CD4-positive, CD25-positive, alpha-beta regulatory T cell (primary cell): ENCODE results near the gene MGRN1. TPM values are rescaled to one million over a fixed set of nuclear protein-coding genes. Genes with fewer than 3 reads are reported as not detected.
A peak's percentile ranks its signal among the peaks of the same experiment; 100 is the strongest.
"Not testable (repeated sequence)": the region's sequence is repeated elsewhere in the genome, so short reads cannot be mapped to it uniquely, and the experiment has no call there.

Experiments used
- ATAC-seq, 2 donors: fragments of 150-1000 bp; cut with Tn5 transposase; one replicate each; pipeline ENCODE4 v1.10.0; 2021; ENCODE audit warnings: low read depth in 2 of 2, moderate number of reproducible peaks in 2 of 2, moderate library complexity in 1 of 2
- DNase-seq, 3 donors: peaks; one replicate each; pipeline versions ENCODE4 v3.0.0 to v3.0.0-alpha.2; 2012 to 2022; ENCODE audit warnings: mixed read lengths in 1 of 3
- H3K27ac ChIP-seq: one replicate; pipeline ENCODE4 v1.7.0; 2013; ENCODE audit warnings: mild to moderate bottlenecking, low read length; ENCODE audit not compliant: insufficient read depth, poor library complexity, severe bottlenecking
- H3K27me3 ChIP-seq: one replicate; pipeline ENCODE4 v1.7.0; 2013; ENCODE audit warnings: low read length; ENCODE audit not compliant: control insufficient read depth, insufficient read depth
- H3K36me3 ChIP-seq: one replicate; pipeline ENCODE4 v1.7.0; 2013; ENCODE audit warnings: mild to moderate bottlenecking, low read length, moderate library complexity; ENCODE audit not compliant: control insufficient read depth, insufficient read depth
- H3K4me1 ChIP-seq: 2 replicates; pipeline ENCODE4 v1.7.0; 2013; ENCODE audit warnings: mild to moderate bottlenecking, low read length; ENCODE audit not compliant: insufficient read depth, control insufficient read depth, poor library complexity, severe bottlenecking
- H3K4me3 ChIP-seq: one replicate; pipeline ENCODE4 v1.7.0; 2013; ENCODE audit warnings: low read depth, mild to moderate bottlenecking, low read length, moderate library complexity
- H3K9me3 ChIP-seq, 2 experiments: 1 replicate in 1 of 2; 2 replicates in 1 of 2; pipeline ENCODE4 v1.7.0; 2013; ENCODE audit warnings: low read length in 2 of 2, mild to moderate bottlenecking in 1 of 2, moderate library complexity in 1 of 2; ENCODE audit not compliant: control insufficient read depth in 2 of 2
- H3K27ac Mint-ChIP-seq, 3 donors: one replicate each; pipeline ENCODE4 v1.8.0; 2020 to 2022; ENCODE audit warnings: mild to moderate bottlenecking in 3 of 3, mixed read lengths in 3 of 3, moderate library complexity in 2 of 3
- H3K27me3 Mint-ChIP-seq: one replicate; pipeline ENCODE4 v1.8.0; 2022; ENCODE audit warnings: mild to moderate bottlenecking, mixed read lengths
- H3K36me3 Mint-ChIP-seq: one replicate; pipeline ENCODE4 v1.8.0; 2020; ENCODE audit warnings: mixed read lengths
- H3K4me1 Mint-ChIP-seq, 4 donors: one replicate each; pipeline ENCODE4 v1.8.0; 2020 to 2022; ENCODE audit warnings: mixed read lengths in 4 of 4, mild to moderate bottlenecking in 1 of 4
- H3K4me3 Mint-ChIP-seq, 4 donors: one replicate each; pipeline ENCODE4 v1.8.0; 2020 to 2022; ENCODE audit warnings: mild to moderate bottlenecking in 4 of 4, mixed read lengths in 4 of 4, moderate library complexity in 3 of 4
- H3K9me3 Mint-ChIP-seq, 7 donors: one replicate each; pipeline ENCODE4 v1.8.0; 2020 to 2022; ENCODE audit warnings: mixed read lengths in 7 of 7, mild to moderate bottlenecking in 3 of 7, moderate library complexity in 2 of 7
- polyA plus RNA-seq, 4 donors: library from polyadenylated mRNA; unstranded; fragments of 300-500 nt; fragmentation: Illumina TruSeq; gene quantifications; one replicate each; pipeline ENCODE4 v1.2.3, GENCODE V29; 2021
- total RNA-seq: library from RNA; stranded (reverse); gene quantifications from one replicate; pipeline ENCODE4 v1.2.3, GENCODE V29; 2022

MGRN1 gene
- total and polyA plus RNA-seq, 5 donors from 2014 or later, result 2.5 to 78.2 (median 4.7) TPM

GRCh38 chr16:4641895-4642294 is 17.3 kb downstream of the MGRN1 start:
- H3K36me3 ChIP-seq, result peaks cover 3% of the 10 kb centered on the region
- Mint-ChIP-seq H3K4me1 (peaks cover 0 to 43% (median 7%) of the 10 kb centered on the region in 4 donors), H3K9me3 (no peaks in the 10 kb centered on the region), H3K4me3 (no peak overlapping the region), H3K36me3 (peaks cover 4% of the 10 kb centered on the region), H3K27ac (peak overlapping the region in 1 of 3 donors; percentile 78), H3K27me3 (no peaks in the 10 kb centered on the region)
- H3K9me3 ChIP-seq, result no peaks in the 10 kb centered on the region
- ATAC-seq (no peak), DNase-seq (no peak)
- H3K27ac ChIP-seq, result no peak overlapping the region
- no peak overlapping the region for H3K4me3 ChIP-seq
- no peaks in the 10 kb centered on the region for H3K27me3 ChIP-seq
- H3K4me1 ChIP-seq, result peaks cover 4% of the 10 kb centered on the region

- ATAC-seq, result no peak
- H3K27me3 Mint-ChIP-seq, result no peaks in the 10 kb centered on the region
- H3K27ac ChIP-seq, result no peak overlapping the region
- no peak overlapping the region for H3K4me3 Mint-ChIP-seq
- peaks cover 12% of the 10 kb centered on the region for H3K36me3 Mint-ChIP-seq
- peak in 1 of 3 donors; percentile 27 for DNase-seq
- peaks cover 5 to 34% (median 6%) of the 10 kb centered on the region in 4 donors for H3K4me1 Mint-ChIP-seq
- no peaks in the 10 kb centered on the region for H3K27me3 ChIP-seq
- H3K9me3 ChIP-seq, result no peaks in the 10 kb centered on the region
- peaks cover 13% of the 10 kb centered on the region for H3K4me1 ChIP-seq
- H3K4me3 ChIP-seq, result no peak overlapping the region
- H3K36me3 ChIP-seq, result peaks cover 5% of the 10 kb centered on the region
- H3K27ac Mint-ChIP-seq, result peak overlapping the region; percentile 32 to 76 (median 69)
- H3K9me3 Mint-ChIP-seq, result no peaks in the 10 kb centered on the region
Measured at GRCh38 chr16:4646773-4647643, 22.4 kb downstream of the MGRN1 start.

DNA sequence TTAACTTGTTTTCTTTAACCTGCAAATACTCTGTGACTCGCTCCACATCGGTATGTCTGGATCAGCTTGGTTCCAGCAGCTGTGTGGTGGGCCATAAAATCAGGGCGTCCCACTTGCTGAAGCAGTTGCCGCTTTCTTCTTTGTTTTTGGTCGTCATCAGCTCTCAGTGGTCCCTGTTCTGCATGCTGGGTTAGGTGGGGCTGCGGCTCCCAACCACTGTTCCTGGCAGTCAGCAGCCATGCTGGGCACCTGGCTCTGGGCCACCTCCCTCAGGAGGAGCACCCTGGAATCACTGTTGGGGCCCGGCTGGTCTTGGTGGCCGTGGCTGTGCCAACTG is 23.0 kb downstream of the MGRN1 start:
- no peaks in the 10 kb centered on the region for H3K27me3 Mint-ChIP-seq
- ATAC-seq, result no peak
- Histone ChIP-seq H3K9me3 (no peaks in the 10 kb centered on the region), H3K4me3 (no peak overlapping the region), H3K4me1 (peaks cover 13% of the 10 kb centered on the region), H3K27ac (no peak overlapping the region), H3K27me3 (no peaks in the 10 kb centered on the region), H3K36me3 (peaks cover 8% of the 10 kb centered on the region)
- H3K4me3 Mint-ChIP-seq, result no peak overlapping the region
- H3K27ac Mint-ChIP-seq, result peak overlapping the region in 2 of 3 donors; percentile 32 to 69
- peaks cover 5 to 34% (median 6%) of the 10 kb centered on the region in 4 donors for H3K4me1 Mint-ChIP-seq
- DNase-seq, result no peak
- peaks cover 12% of the 10 kb centered on the region for H3K36me3 Mint-ChIP-seq
- H3K9me3 Mint-ChIP-seq, result no peaks in the 10 kb centered on the region

- H3K9me3 Mint-ChIP-seq, result no peaks in the 10 kb centered on the region
- no peak for ATAC-seq
Measured at GRCh38 chr16:4648917-4649316, 24.3 kb downstream of the MGRN1 start.

GRCh38 chr16:4649744-4650442 is 25.3 kb downstream of the MGRN1 start:
- no peak overlapping the region for H3K4me3 Mint-ChIP-seq
- peaks cover 16% of the 10 kb centered on the region for H3K36me3 Mint-ChIP-seq
- peaks cover 5 to 32% (median 6%) of the 10 kb centered on the region in 4 donors for H3K4me1 Mint-ChIP-seq
- no peaks in the 10 kb centered on the region for H3K27me3 ChIP-seq
- H3K9me3 Mint-ChIP-seq, result no peaks in the 10 kb centered on the region
- no peak for ATAC-seq
- H3K27me3 Mint-ChIP-seq, result no peaks in the 10 kb centered on the region
- no peaks in the 10 kb centered on the region for H3K9me3 ChIP-seq
- peak in 1 of 3 donors; percentile 38 for DNase-seq
- no peak overlapping the region for H3K4me3 ChIP-seq
- H3K4me1 ChIP-seq, result peaks cover 13% of the 10 kb centered on the region
- H3K36me3 ChIP-seq, result peaks cover 20% of the 10 kb centered on the region
- peak overlapping the region in 2 of 3 donors; percentile 20 to 71 for H3K27ac Mint-ChIP-seq
- H3K27ac ChIP-seq, result no peak overlapping the region

More at GRCh38 chr16:4648917-4649316, 24.3 kb downstream of the MGRN1 start:
- Mint-ChIP-seq H3K4me3 (peak overlapping the region in 1 of 4 donors; percentile 57), H3K27ac (no peak overlapping the region), H3K4me1 (peaks cover 5 to 32% (median 6%) of the 10 kb centered on the region in 4 donors), H3K27me3 (no peaks in the 10 kb centered on the region), H3K36me3 (peaks cover 16% of the 10 kb centered on the region)
- DNase-seq, result peak in 1 of 3 donors; percentile 44
- Histone ChIP-seq H3K4me3 (no peak overlapping the region), H3K27me3 (no peaks in the 10 kb centered on the region), H3K9me3 (no peaks in the 10 kb centered on the region), H3K36me3 (peaks cover 13% of the 10 kb centered on the region), H3K27ac (no peak overlapping the region), H3K4me1 (peaks cover 13% of the 10 kb centered on the region)

GRCh38 chr16:4650443-4651074 is 25.9 kb downstream of the MGRN1 start:
- H3K27me3 Mint-ChIP-seq, H3K4me3 ChIP-seq, H3K27ac ChIP-seq, H3K4me3 Mint-ChIP-seq, H3K9me3 ChIP-seq, H3K9me3 Mint-ChIP-seq, H3K27me3 ChIP-seq: not testable (repeated sequence)
- H3K4me1 ChIP-seq, result peaks cover 13% of the 10 kb centered on the region
- DNase-seq, result peak; percentile 59 to 73 (median 65)
- H3K36me3 Mint-ChIP-seq, result peaks cover 16% of the 10 kb centered on the region
- peaks cover 5 to 28% (median 5%) of the 10 kb centered on the region in 4 donors for H3K4me1 Mint-ChIP-seq
- peaks cover 23% of the 10 kb centered on the region for H3K36me3 ChIP-seq
- ATAC-seq, result peak; percentile 63 to 72
- H3K27ac Mint-ChIP-seq, result peak overlapping the region in 2 of 3 donors; percentile 20 to 71

DNA sequence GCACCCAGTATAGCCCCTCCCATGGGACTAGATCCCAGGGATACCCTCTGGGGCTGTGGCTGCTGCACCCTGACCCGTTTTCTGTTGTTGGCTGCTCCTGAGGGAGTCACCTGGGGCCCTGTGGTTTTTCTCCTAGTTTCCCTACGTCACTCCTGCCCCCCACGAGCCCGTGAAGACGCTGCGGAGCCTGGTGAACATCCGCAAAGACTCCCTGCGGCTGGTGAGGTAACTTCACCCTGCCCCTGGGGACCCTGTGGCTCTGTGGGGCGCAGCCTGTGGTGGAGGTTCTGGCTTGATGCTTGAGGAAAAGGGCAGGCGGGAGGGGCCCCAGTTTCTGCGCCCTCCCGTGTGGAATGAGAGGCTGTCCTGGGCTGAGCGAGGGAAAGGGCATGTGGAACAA is 27.2 kb downstream of the MGRN1 start:
- no peak for DNase-seq
- H3K4me1 Mint-ChIP-seq, result peaks cover 5 to 20% (median 5%) of the 10 kb centered on the region in 4 donors
- H3K4me1 ChIP-seq, result peaks cover 12% of the 10 kb centered on the region
- no peak overlapping the region for H3K27ac Mint-ChIP-seq
- H3K27me3 Mint-ChIP-seq, result no peaks in the 10 kb centered on the region
- H3K36me3 Mint-ChIP-seq, result peaks cover 16% of the 10 kb centered on the region
- peaks cover 28% of the 10 kb centered on the region for H3K36me3 ChIP-seq
- no peaks in the 10 kb centered on the region for H3K9me3 ChIP-seq
- no peak overlapping the region for H3K27ac ChIP-seq
- no peak for ATAC-seq
- no peak overlapping the region for H3K4me3 Mint-ChIP-seq
- no peaks in the 10 kb centered on the region for H3K27me3 ChIP-seq
- no peak overlapping the region for H3K4me3 ChIP-seq
- no peaks in the 10 kb centered on the region for H3K9me3 Mint-ChIP-seq
